Fibroblast of mammary gland (primary cell): Measurements from ENCODE around the gene ENTR1.
A peak's percentile ranks its signal among the peaks of the same experiment; 100 is the strongest.

Source experiments
- DNase-seq: peaks from one replicate; pipeline ENCODE4 v3.0.0-alpha.2; 2010; ENCODE audit warnings: low read depth
- H3K4me3 ChIP-seq: 2 replicates; pipeline ENCODE4 v1.5.1; 2011; ENCODE audit warnings: low read depth, mild to moderate bottlenecking, low read length, moderate library complexity; ENCODE audit not compliant: control insufficient read depth
- CTCF ChIP-seq: conservative IDR thresholded peaks from 2 replicates; pipeline ENCODE4 v1.5.1; 2011; ENCODE audit warnings: low read depth, low read length, inconsistent platforms; ENCODE audit not compliant: control insufficient read depth, insufficient read depth

ENTR1 gene

GRCh38 chr9:136444102-136444501 is 33.7 kb upstream of the ENTR1 start:
- no peak for TF ChIP-seq CTCF
- no peak for DNase-seq
- H3K4me3 ChIP-seq: no peak overlapping the region

GRCh38 chr9:136443687-136444086 is 33.3 kb upstream of the ENTR1 start:
- TF ChIP-seq CTCF: no peak
- DNase-seq: no peak
- H3K4me3 ChIP-seq: no peak overlapping the region

GRCh38 chr9:136443087-136443486 is 32.7 kb upstream of the ENTR1 start:
- DNase-seq: no peak
- no peak overlapping the region for H3K4me3 ChIP-seq
- no peak for TF ChIP-seq CTCF

GRCh38 chr9:136442265-136442664 is 31.9 kb upstream of the ENTR1 start:
- no peak for DNase-seq
- no peak for TF ChIP-seq CTCF
- no peak overlapping the region for H3K4me3 ChIP-seq

GRCh38 chr9:136441681-136442245 is 31.3 kb upstream of the ENTR1 start:
- no peak for DNase-seq
- H3K4me3 ChIP-seq: no peak overlapping the region
- TF ChIP-seq CTCF: no peak

GRCh38 chr9:136441191-136441680 is 30.8 kb upstream of the ENTR1 start:
- peak; percentile 75 for DNase-seq
- no peak for TF ChIP-seq CTCF
- no peak overlapping the region for H3K4me3 ChIP-seq
